IMR-90 (cell line): Measurements from ENCODE around the gene NLGN1. TPM values are rescaled to one million over a fixed set of nuclear protein-coding genes. Genes with fewer than 3 reads are reported as not detected.

Experiments
- ATAC-seq: fragments of 200-7000 bp; cut with Tn5 transposase; 2 replicates; pipeline ENCODE4 v1.9.1; 2020; ENCODE audit warnings: low read depth, mild to moderate bottlenecking, moderate library complexity
- BruUV-seq: library from RNA; stranded (reverse); fragments of 400-500 nt; replicated peaks from 2 replicates; lab custom pipeline; 2021; lab: Mats Ljungman, UMichigan
- CTCF ChIA-PET: fragments of 300-600 bp; formaldehyde crosslinking; extraction: SDS; loops from one replicate; lab custom pipeline; 2021; ENCODE audit warnings: antibody characterized with exemption; lab: Yijun Ruan, JAX
- POLR2A ChIA-PET: fragments of 300-600 bp; sonication (Branson Sonifier 250); formaldehyde crosslinking; loops from one replicate; lab custom pipeline; 2022; ENCODE audit warnings: antibody characterized with exemption; ENCODE audit not compliant: unreplicated experiment; lab: Charles Lee
- DNase-seq: peaks from one replicate; pipeline ENCODE4 v3.0.0; 2013
- H2AFZ ChIP-seq: replicated peaks from 2 replicates; pipeline ENCODE3; 2013; ENCODE audit warnings: low read length, mild to moderate bottlenecking; ENCODE audit not compliant: poor library complexity
- H2AK5ac ChIP-seq: 2 replicates; pipeline ENCODE4 v1.6.1; 2013; ENCODE audit warnings: low read depth, low read length, inconsistent platforms
- H2AK9ac ChIP-seq: replicated peaks from 2 replicates; pipeline ENCODE3; 2013; ENCODE audit warnings: mild to moderate bottlenecking, low read depth, low read length, moderate library complexity; ENCODE audit not compliant: poor library complexity
- H2BK120ac ChIP-seq: 2 replicates; pipeline ENCODE4 v1.6.1; 2013; ENCODE audit warnings: low read depth, low read length, inconsistent platforms
- H2BK15ac ChIP-seq: 3 replicates; pipeline ENCODE4 v1.6.1; 2013; ENCODE audit warnings: low read depth, low read length, inconsistent platforms
- H2BK20ac ChIP-seq: 2 replicates; pipeline ENCODE4 v1.6.1; 2013; ENCODE audit warnings: low read depth, mild to moderate bottlenecking, inconsistent platforms, low read length, moderate library complexity
- H2BK5ac ChIP-seq: 2 replicates; pipeline ENCODE4 v1.6.1; 2013; ENCODE audit warnings: mild to moderate bottlenecking, low read depth, low read length, inconsistent platforms; ENCODE audit not compliant: poor library complexity, severe bottlenecking
- H3K14ac ChIP-seq: replicated peaks from 2 replicates; pipeline ENCODE4 v1.6.1; 2013; ENCODE audit warnings: low read depth, low read length, inconsistent platforms
- H3K18ac ChIP-seq: 2 replicates; pipeline ENCODE4 v1.6.1; 2013; ENCODE audit warnings: low read depth, low read length, control low read depth
- H3K23ac ChIP-seq: 2 replicates; pipeline ENCODE4 v1.6.1; 2013; ENCODE audit warnings: low read depth, low read length, inconsistent platforms
- H3K27ac ChIP-seq: 2 replicates; pipeline ENCODE4 v1.5.1; 2013; ENCODE audit warnings: mild to moderate bottlenecking, control low read depth, low read length; ENCODE audit not compliant: insufficient read depth
- H3K27me3 ChIP-seq: 2 replicates; pipeline ENCODE4 v1.6.1; 2013; ENCODE audit warnings: low read length; ENCODE audit not compliant: control insufficient read depth, insufficient read depth
- H3K36me3 ChIP-seq: 2 replicates; pipeline ENCODE4 v1.6.1; 2013; ENCODE audit warnings: low read length, mixed read lengths; ENCODE audit not compliant: control insufficient read depth, insufficient read depth
- H3K4ac ChIP-seq: 2 replicates; pipeline ENCODE4 v1.6.1; 2013; ENCODE audit warnings: low read depth, low read length, inconsistent platforms
- H3K4me1 ChIP-seq: 2 replicates; pipeline ENCODE4 v1.6.1; 2013; ENCODE audit warnings: low read length, mixed read lengths; ENCODE audit not compliant: control insufficient read depth, insufficient read depth
- H3K4me2 ChIP-seq: 2 replicates; pipeline ENCODE4 v1.6.1; 2013; ENCODE audit warnings: low read depth, mild to moderate bottlenecking, control low read depth, low read length, moderate library complexity
- H3K4me3 ChIP-seq: 2 replicates; pipeline ENCODE4 v1.5.1; 2013; ENCODE audit warnings: low read depth, mild to moderate bottlenecking, control low read depth, low read length, moderate library complexity; ENCODE audit not compliant: insufficient read depth
- H3K56ac ChIP-seq: 2 replicates; pipeline ENCODE4 v1.6.1; 2013; ENCODE audit warnings: low read length, inconsistent platforms; ENCODE audit not compliant: insufficient read depth; ENCODE audit errors: extremely low read depth
- H3K79me1 ChIP-seq, 2 experiments: 2 replicates each; pipeline ENCODE4 v1.6.1; 2013; ENCODE audit warnings: low read length in 2 of 2, inconsistent platforms in 1 of 2, low read depth in 1 of 2
- H3K9ac ChIP-seq: 2 replicates; pipeline ENCODE4 v1.6.1; 2013; ENCODE audit warnings: low read depth, low read length, control low read depth
- H3K9me1 ChIP-seq: 2 replicates; pipeline ENCODE4 v1.6.1; 2013; ENCODE audit warnings: low read length, inconsistent platforms; ENCODE audit not compliant: insufficient read depth
- H3K9me3 ChIP-seq: 2 replicates; pipeline ENCODE4 v1.6.1; 2013; ENCODE audit warnings: low read length; ENCODE audit not compliant: control insufficient read depth, insufficient read depth
- H4K20me1 ChIP-seq: 2 replicates; pipeline ENCODE4 v1.6.1; 2013; ENCODE audit warnings: low read length, inconsistent platforms; ENCODE audit not compliant: insufficient read depth
- H4K5ac ChIP-seq: 2 replicates; pipeline ENCODE4 v1.6.1; 2013; ENCODE audit warnings: mild to moderate bottlenecking, low read depth, low read length, control low read depth
- H4K8ac ChIP-seq, 2 experiments: 2 replicates each; pipeline ENCODE4 v1.6.1; 2013; ENCODE audit warnings: low read depth in 2 of 2, low read length in 2 of 2, control low read depth in 1 of 2, inconsistent platforms in 1 of 2
- H4K91ac ChIP-seq: 2 replicates; pipeline ENCODE4 v1.6.1; 2013; ENCODE audit warnings: low read depth, low read length, inconsistent platforms; ENCODE audit not compliant: insufficient read depth
- CEBPB ChIP-seq: IDR thresholded peaks from 2 replicates; pipeline ENCODE4 v1.6.1; 2012; ENCODE audit warnings: low read depth, low read length, improper control_type of control experiment
- WGBS, 2 experiments: methylation state at CpG; one replicate each; pipeline versions ENCODE4 v1.1.5 to v1.1.7; 2013; ENCODE audit warnings: missing lambda C conversion rate in 2 of 2; ENCODE audit not compliant: insufficient read length in 1 of 2; ENCODE audit errors: extremely low coverage in 2 of 2; 5-methylcytosine and 5-hydroxymethylcytosine counted together
- dilution Hi-C: fragments of 300-500 bp; cut with HindIII; formaldehyde crosslinking; loops from one replicate; pipeline ENCODE4 v1.14.3; 2018; ENCODE audit warnings: low sequenced_read_pairs; ENCODE audit not compliant: unreplicated experiment
- in situ Hi-C: fragments of 300-500 bp; cut with MboI; formaldehyde crosslinking; loops from 3 replicates; pipeline ENCODE4 v1.14.3; 2019; ENCODE audit warnings: low sequenced_read_pairs, inconsistent platforms, mixed read lengths
- intact Hi-C: fragments of 100-400 bp; cut with micrococcal nuclease; formaldehyde crosslinking; loops from 2 replicates; pipeline ENCODE4 v1.10.0; 2022
- polyA plus RNA-seq, 3 experiments: library from polyadenylated mRNA; depleted of rRNA; stranded (reverse); fragments of >200 nt; gene quantifications; 2 replicates each; pipeline ENCODE4 v1.2.3, GENCODE V29; 2012; ENCODE audit warnings: low replicate concordance in 1 of 3
- total RNA-seq: library from RNA; depleted of rRNA; stranded (reverse); fragments of >200 nt; gene quantifications from 2 replicates; pipeline ENCODE4 v1.2.3, GENCODE V29; 2012

NLGN1 gene
- total and polyA plus RNA-seq, 2 of the 4 experiments (the other 2 are of a cell fraction): 1.8 to 12.5 TPM

DNA sequence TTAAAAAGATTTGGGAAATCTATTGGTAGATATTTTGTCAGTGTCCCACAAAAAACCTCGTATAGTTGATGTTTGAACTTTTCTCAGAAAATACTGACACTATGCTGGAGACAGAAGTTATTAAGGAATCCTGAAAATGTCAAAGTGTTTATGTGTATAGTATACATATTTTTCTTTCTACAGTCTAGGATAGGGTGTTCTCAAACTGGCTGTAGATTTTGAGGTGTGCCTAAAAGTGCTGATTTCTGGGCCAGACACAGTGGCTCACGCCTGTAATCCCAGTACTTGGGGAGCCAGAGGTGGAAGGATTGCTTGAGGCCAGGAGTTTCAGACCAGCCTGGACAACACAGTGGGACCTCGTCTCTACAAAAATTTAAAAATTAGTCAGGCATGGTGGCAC is 322.0 kb downstream of the NLGN1 start:
- ChIA-PET POLR2A (no interaction called here), CTCF (no interaction called here)
- Histone ChIP-seq H3K4me1 (no peaks in the 10 kb centered on the region), H2AFZ (no peak overlapping the region), H2AK5ac (no peak overlapping the region), H3K36me3 (no peaks in the 10 kb centered on the region), H3K23ac (no peak overlapping the region), H4K8ac (no peak overlapping the region), H3K79me1 (no peaks in the 10 kb centered on the region), H3K27ac (no peak overlapping the region), H3K14ac (no peak overlapping the region), H3K9me3 (no peaks in the 10 kb centered on the region), H3K4ac (no peak overlapping the region), H2BK5ac (no peak overlapping the region), H2BK15ac (no peak overlapping the region), H3K4me3 (no peak overlapping the region), H3K56ac (no peak overlapping the region), H2BK20ac (no peak overlapping the region), H3K27me3 (no peaks in the 10 kb centered on the region), H4K20me1 (no peaks in the 10 kb centered on the region), H4K5ac (no peak overlapping the region), H3K9ac (no peak overlapping the region), H2BK120ac (no peak overlapping the region; the same call in 1 of the 2 replicates), H2AK9ac (no peak overlapping the region), H4K91ac (no peak overlapping the region), H3K9me1 (no peaks in the 10 kb centered on the region), H3K18ac (no peak overlapping the region), H3K4me2 (no peak overlapping the region)
- ATAC-seq (peak; percentile 61), DNase-seq (no peak)
- BruUV-seq: no TSS peak
- in situ Hi-C loops (no loop called here), intact Hi-C loops (no loop called here), dilution Hi-C loops (no loop called here)
- no peak for TF ChIP-seq CEBPB
- 57% methylated on average over 1 of the region's 3 CpGs; no CpG with 5 or more reads in 1 of the 2 experiments for WGBS, 2 experiments
